HepG2 (cell line): Measurements from ENCODE around the gene PRM2. TPM values are rescaled to one million over a fixed set of nuclear protein-coding genes. Genes with fewer than 3 reads are reported as not detected.

Experiments
- ATF5 ChIP-seq: sonication (generic); formaldehyde crosslinking; IDR thresholded peaks from 2 replicates; pipeline ENCODE4 v1.4.0; 2020; ENCODE audit warnings: mild to moderate bottlenecking, low read depth, missing genetic modification reagents
- FOSL1 ChIP-seq: sonication (generic); formaldehyde crosslinking; IDR thresholded peaks from 2 replicates; pipeline ENCODE4 v1.9.0; 2021; ENCODE audit warnings: missing genetic modification reagents, borderline replicate concordance
- MAF1 ChIP-seq: sonication (generic); formaldehyde crosslinking; IDR thresholded peaks from 2 replicates; pipeline ENCODE4 v1.5.0; 2020; ENCODE audit warnings: missing genetic modification reagents, borderline replicate concordance
- MEF2D ChIP-seq: sonication (generic); formaldehyde crosslinking; IDR thresholded peaks from 2 replicates; pipeline ENCODE4 v1.5.1; 2020; ENCODE audit warnings: mild to moderate bottlenecking, missing genetic modification reagents
- NR2F1 ChIP-seq, 2 experiments: fragments of 450-650 bp in 1 of 2; formaldehyde crosslinking in 1 of 2; IDR thresholded peaks; 2 replicates each; pipeline versions ENCODE4 v1.5.0 to v1.6.1; 2016 to 2020; ENCODE audit warnings: mild to moderate bottlenecking in 1 of 2, missing compliant biosample characterization in 1 of 2, missing genetic modification reagents in 1 of 2, moderate library complexity in 1 of 2
- PAXIP1 ChIP-seq: sonication (generic); formaldehyde crosslinking; conservative IDR thresholded peaks from 2 replicates; pipeline ENCODE4 v1.4.0; 2020; ENCODE audit warnings: mild to moderate bottlenecking, missing genetic modification reagents, moderate library complexity
- PRMT3 ChIP-seq: sonication (generic); formaldehyde crosslinking; IDR thresholded peaks from 2 replicates; pipeline ENCODE4 v1.8.1; 2022; ENCODE audit warnings: low read depth, mild to moderate bottlenecking, moderate library complexity, missing genetic modification reagents, borderline replicate concordance
- RBM22 ChIP-seq: fragments of 200-400 bp; formaldehyde crosslinking; optimal IDR thresholded peaks from 2 replicates; pipeline ENCODE3; 2017; ENCODE audit warnings: mild to moderate bottlenecking, low read length, moderate library complexity
- SATB2 ChIP-seq: sonication (generic); formaldehyde crosslinking; IDR thresholded peaks from 2 replicates; pipeline ENCODE4 v1.5.0; 2020; ENCODE audit warnings: missing genetic modification reagents
- SIN3B ChIP-seq: fragments of 150-350 bp; IDR thresholded peaks from 2 replicates; pipeline ENCODE4 v1.6.1; 2014; ENCODE audit warnings: low read length
- SP140L ChIP-seq: sonication (generic); formaldehyde crosslinking; IDR thresholded peaks from 2 replicates; pipeline ENCODE4 v1.4.0; 2020; ENCODE audit warnings: missing genetic modification reagents, borderline replicate concordance
- ZBTB2 ChIP-seq: sonication (generic); formaldehyde crosslinking; IDR thresholded peaks from 2 replicates; pipeline ENCODE4 v1.8.0; 2022; ENCODE audit warnings: low read depth, missing genetic modification reagents
- ZBTB33 ChIP-seq: sonication (generic); formaldehyde crosslinking; IDR thresholded peaks from 2 replicates; pipeline ENCODE4 v1.4.0; 2020; ENCODE audit warnings: missing genetic modification reagents
- ZFP1 ChIP-seq: IDR thresholded peaks from 2 replicates; pipeline ENCODE4 v1.6.1; 2016
- ZFP36L1 ChIP-seq: sonication (generic); formaldehyde crosslinking; IDR thresholded peaks from 2 replicates; pipeline ENCODE4 v1.8.0; 2022; ENCODE audit warnings: mild to moderate bottlenecking, missing genetic modification reagents, moderate library complexity
- ZFP82 ChIP-seq: sonication (generic); formaldehyde crosslinking; IDR thresholded peaks from 2 replicates; pipeline ENCODE4 v1.5.1; 2020; ENCODE audit warnings: mild to moderate bottlenecking, missing genetic modification reagents, borderline replicate concordance
- ZFP90 ChIP-seq: sonication (generic); formaldehyde crosslinking; IDR thresholded peaks from 2 replicates; pipeline ENCODE4 v1.8.0; 2022; ENCODE audit warnings: missing genetic modification reagents, mild to moderate bottlenecking, inconsistent platforms, borderline replicate concordance
- ZNF3 ChIP-seq: IDR thresholded peaks from 2 replicates; pipeline ENCODE4 v1.7.0; 2017; ENCODE audit warnings: inconsistent platforms
- ZNF44 ChIP-seq: sonication (generic); formaldehyde crosslinking; IDR thresholded peaks from 2 replicates; pipeline ENCODE4 v1.5.1; 2020; ENCODE audit warnings: mild to moderate bottlenecking, missing genetic modification reagents
- ZNF543 ChIP-seq: sonication (generic); formaldehyde crosslinking; IDR thresholded peaks from 2 replicates; pipeline ENCODE4 v1.4.0; 2020; ENCODE audit warnings: mild to moderate bottlenecking, missing genetic modification reagents
- ZNF879 ChIP-seq: sonication (generic); formaldehyde crosslinking; IDR thresholded peaks from 2 replicates; pipeline ENCODE4 v1.8.1; 2023; ENCODE audit warnings: missing genetic modification reagents
- polyA plus RNA-seq, 8 experiments: library from polyadenylated mRNA; depleted of rRNA in 3 of 8; stranded (reverse) in 7 of 8; unstranded in 1 of 8; fragments of >200 nt; fragmentation: Illumina TruSeq in 4 of 8; extraction: Trizol in 4 of 8; gene quantifications; 2 replicates each; pipeline versions ENCODE4 v1.2.1 to v1.2.3, GENCODE V29; 2011 to 2016; ENCODE audit warnings: low read depth in 4 of 8, missing spikeins in 1 of 8, mixed read lengths in 1 of 8; ENCODE audit not compliant: insufficient read depth in 1 of 8
- total RNA-seq, 5 experiments: library from RNA; depleted of rRNA; stranded (reverse); fragments of >200 nt; fragmentation: Illumina TruSeq; extraction: Trizol; gene quantifications; 2 replicates each; pipeline ENCODE4 v1.2.3, GENCODE V29; 2016; ENCODE audit warnings: low read depth in 1 of 5

Gene PRM2
- total and polyA plus RNA-seq, 2 of the 13 experiments (the other 11 are each of a cell fraction or from before 2014, with no cell fraction given): 0.54 TPM; not detected in 1

- no peak; the same call in 1 of the 2 replicates for TF ChIP-seq ZNF3 (CRISPR knock-in tag)
- TF ChIP-seq ZFP82 (CRISPR knock-in tag): peak; percentile 97
- TF ChIP-seq ZBTB33: no peak; the same call in 1 of the 2 replicates
- TF ChIP-seq NR2F1 (CRISPR knock-in tag; IDR thresholded peaks at IDR 0.05): no peak
- 0 out of 2 replicates have a peak, but pooled peaks have one; percentile 26 for TF ChIP-seq PAXIP1 (CRISPR knock-in tag)
- no peak for TF ChIP-seq PRMT3 (CRISPR knock-in tag)
- no peak for TF ChIP-seq ZFP1 (CRISPR knock-in tag)
- peak; percentile 6 for TF ChIP-seq RBM22
- no peak for TF ChIP-seq ZFP36L1 (CRISPR knock-in tag)
- TF ChIP-seq ATF5 (CRISPR knock-in tag): no peak
- no peak for TF ChIP-seq ZBTB2 (CRISPR knock-in tag)
- TF ChIP-seq MAF1 (CRISPR knock-in tag): no peak
- TF ChIP-seq MEF2D (CRISPR knock-in tag): 0 out of 2 replicates have a peak, but pooled peaks have one; percentile 40
- TF ChIP-seq FOSL1 (CRISPR knock-in tag): no peak
- TF ChIP-seq SP140L: no peak
- no peak for TF ChIP-seq ZNF543
- no peak for TF ChIP-seq ZNF879 (CRISPR knock-in tag)
- no peak for TF ChIP-seq SIN3B
- no peak for TF ChIP-seq SATB2
- TF ChIP-seq ZNF44 (CRISPR knock-in tag): peak; percentile 36; the same call in 1 of the 2 replicates
- TF ChIP-seq ZFP90 (CRISPR knock-in tag): no peak
Measured at GRCh38 chr16:11256661-11257130, 19.6 kb downstream of the PRM2 start (continued).
